Breast epithelium (tissue), 4 donors: ENCODE results near the gene VWA5A. TPM values are rescaled to one million over a fixed set of nuclear protein-coding genes. Genes with fewer than 3 reads are reported as not detected.

Experiments used
- DNase-seq, 2 donors: peaks; one replicate each; pipeline ENCODE4 v3.0.0-alpha.2; 2019; ENCODE audit warnings: low spot score in 2 of 2
- H3K27ac ChIP-seq, 2 donors: fragments of 200-600 bp; sonication (generic) in 1 of 2; one replicate each; pipeline ENCODE4 v1.5.1; 2016 to 2019; ENCODE audit warnings: mild to moderate bottlenecking in 1 of 2
- H3K27me3 ChIP-seq, 2 donors: fragments of 200-600 bp; sonication (generic) in 1 of 2; one replicate each; pipeline versions ENCODE4 v1.5.1 to v1.6.0; 2017 to 2019; ENCODE audit warnings: control low read depth in 1 of 2, mild to moderate bottlenecking in 1 of 2
- H3K36me3 ChIP-seq: fragments of 200-600 bp; one replicate; pipeline ENCODE4 v1.5.1; 2019
- H3K4me1 ChIP-seq, 2 donors: fragments of 200-600 bp; sonication (generic); one replicate each; pipeline ENCODE4 v1.5.1; 2016 to 2019; ENCODE audit warnings: control low read depth in 1 of 2
- H3K4me3 ChIP-seq, 3 donors: fragments of 200-600 bp; sonication (generic); 1 replicate in 2 of 3; 2 replicates in 1 of 3; pipeline ENCODE4 v1.5.1; 2016 to 2019; ENCODE audit warnings: mild to moderate bottlenecking in 3 of 3, moderate library complexity in 2 of 3
- H3K9me3 ChIP-seq, 2 donors: fragments of 200-600 bp; sonication (generic) in 1 of 2; one replicate each; pipeline ENCODE4 v1.5.1; 2016 to 2019; ENCODE audit warnings: control low read depth in 1 of 2
- POLR2A ChIP-seq: fragments of 450-650 bp; IDR thresholded peaks from one replicate; pipeline ENCODE4 v1.6.1; 2016; ENCODE audit warnings: antibody characterized with exemption, mild to moderate bottlenecking, moderate library complexity
- POLR2AphosphoS5 ChIP-seq, 3 donors: sonication (generic); formaldehyde crosslinking; IDR thresholded peaks; one replicate each; pipeline ENCODE4 v1.6.1; 2017; ENCODE audit warnings: antibody characterized with exemption in 3 of 3
- intact Hi-C: fragments of 100-400 bp; cut with DNase I; formaldehyde crosslinking; loops from one replicate; pipeline ENCODE4 v1.15.1; 2023; ENCODE audit warnings: low total_unique reads
- total RNA-seq, 3 donors: library from RNA; depleted of rRNA; stranded (reverse); fragments of >200 nt; gene quantifications; one replicate each; pipeline ENCODE4 v1.1.0, GENCODE V29; 2016
- TF ChIP-seq, protein P1 (sequence below), 3 donors: fragments of 450-650 bp; IDR thresholded peaks; one replicate each; pipeline ENCODE4 v1.5.1; 2016 to 2017; ENCODE audit warnings: antibody characterized with exemption in 3 of 3, mild to moderate bottlenecking in 3 of 3, moderate library complexity in 3 of 3

Gene VWA5A
- total RNA-seq, 3 donors from 2014 or later, result 28.0 to 64.5 (median 37.4) TPM

GRCh38 chr11:124109377-124109776 is 5.9 kb upstream of the VWA5A start:
- H3K27ac ChIP-seq, result no peak overlapping the region
- H3K27me3 ChIP-seq, result no peaks in the 10 kb centered on the region
- no peak for TF ChIP-seq POLR2AphosphoS5 (IDR thresholded peaks at IDR 0.05)
- TF ChIP-seq, protein P1, sequence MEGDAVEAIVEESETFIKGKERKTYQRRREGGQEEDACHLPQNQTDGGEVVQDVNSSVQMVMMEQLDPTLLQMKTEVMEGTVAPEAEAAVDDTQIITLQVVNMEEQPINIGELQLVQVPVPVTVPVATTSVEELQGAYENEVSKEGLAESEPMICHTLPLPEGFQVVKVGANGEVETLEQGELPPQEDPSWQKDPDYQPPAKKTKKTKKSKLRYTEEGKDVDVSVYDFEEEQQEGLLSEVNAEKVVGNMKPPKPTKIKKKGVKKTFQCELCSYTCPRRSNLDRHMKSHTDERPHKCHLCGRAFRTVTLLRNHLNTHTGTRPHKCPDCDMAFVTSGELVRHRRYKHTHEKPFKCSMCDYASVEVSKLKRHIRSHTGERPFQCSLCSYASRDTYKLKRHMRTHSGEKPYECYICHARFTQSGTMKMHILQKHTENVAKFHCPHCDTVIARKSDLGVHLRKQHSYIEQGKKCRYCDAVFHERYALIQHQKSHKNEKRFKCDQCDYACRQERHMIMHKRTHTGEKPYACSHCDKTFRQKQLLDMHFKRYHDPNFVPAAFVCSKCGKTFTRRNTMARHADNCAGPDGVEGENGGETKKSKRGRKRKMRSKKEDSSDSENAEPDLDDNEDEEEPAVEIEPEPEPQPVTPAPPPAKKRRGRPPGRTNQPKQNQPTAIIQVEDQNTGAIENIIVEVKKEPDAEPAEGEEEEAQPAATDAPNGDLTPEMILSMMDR (IDR thresholded peaks at IDR 0.05), result no peak
- no peak for TF ChIP-seq POLR2A
- no peak overlapping the region for H3K4me3 ChIP-seq
- intact Hi-C loops, result no loop called here
- H3K36me3 ChIP-seq, result no peaks in the 10 kb centered on the region
- no peaks in the 10 kb centered on the region for H3K4me1 ChIP-seq
- H3K9me3 ChIP-seq, result no peaks in the 10 kb centered on the region
- DNase-seq, result no peak

DNA sequence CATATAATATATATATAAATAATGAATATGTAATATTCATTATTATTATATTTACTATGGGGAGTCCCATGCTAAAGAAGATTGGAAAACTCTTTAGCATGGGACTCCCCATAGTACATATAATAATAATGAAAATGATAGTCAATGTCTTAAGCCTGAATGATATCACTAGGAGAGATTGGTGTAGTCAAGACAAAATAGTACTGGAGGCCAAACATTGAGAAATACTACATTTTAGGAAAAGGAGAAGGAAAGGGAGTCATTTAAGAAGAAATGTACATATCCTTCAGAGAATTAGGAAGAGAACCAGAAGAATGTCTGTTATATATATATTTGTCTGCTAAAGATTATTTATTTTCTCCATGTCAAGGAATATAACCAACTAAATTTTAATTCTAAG is 5.0 kb upstream of the VWA5A start:
- H3K9me3 ChIP-seq, result no peaks in the 10 kb centered on the region
- H3K27ac ChIP-seq, result no peak overlapping the region
- TF ChIP-seq POLR2A, result no peak
- TF ChIP-seq, protein P1 (IDR thresholded peaks at IDR 0.05), result no peak
- TF ChIP-seq POLR2AphosphoS5 (IDR thresholded peaks at IDR 0.05), result no peak
- DNase-seq, result no peak
- no peaks in the 10 kb centered on the region for H3K4me1 ChIP-seq
- no peak overlapping the region for H3K4me3 ChIP-seq
- H3K27me3 ChIP-seq, result no peaks in the 10 kb centered on the region
- no peaks in the 10 kb centered on the region for H3K36me3 ChIP-seq
- intact Hi-C loops, result no loop called here

GRCh38 chr11:124113890-124114289 is 1.4 kb upstream of the VWA5A start:
- Histone ChIP-seq H3K4me1 (peaks cover 0 to 7% of the 10 kb centered on the region in 2 donors), H3K4me3 (no peak overlapping the region), H3K27me3 (no peaks in the 10 kb centered on the region), H3K27ac (no peak overlapping the region), H3K9me3 (no peaks in the 10 kb centered on the region), H3K36me3 (no peaks in the 10 kb centered on the region)
- intact Hi-C loops, result no loop called here
- TF ChIP-seq POLR2A, result no peak
- no peak for TF ChIP-seq POLR2AphosphoS5 (IDR thresholded peaks at IDR 0.05)
- TF ChIP-seq, protein P1 (IDR thresholded peaks at IDR 0.05), result no peak
- no peak for DNase-seq

- Histone ChIP-seq H3K4me3 (peak overlapping the region; percentile 55 to 75 (median 62)), H3K4me1 (peaks cover 0 to 7% of the 10 kb centered on the region in 2 donors), H3K9me3 (no peaks in the 10 kb centered on the region), H3K27me3 (no peaks in the 10 kb centered on the region), H3K36me3 (no peaks in the 10 kb centered on the region), H3K27ac (peak overlapping the region; percentile 75 to 86)
- intact Hi-C loops, result no loop called here
- peak in 1 of 2 donors; percentile 21 for DNase-seq
- TF ChIP-seq, protein P1 (IDR thresholded peaks at IDR 0.05), result no peak
- TF ChIP-seq POLR2A, result no peak
- no peak for TF ChIP-seq POLR2AphosphoS5 (IDR thresholded peaks at IDR 0.05)
Measured at GRCh38 chr11:124115782-124116616, 749 bp downstream of the VWA5A start.

- no peak overlapping the region for H3K27ac ChIP-seq
- no peak for DNase-seq
- H3K27me3 ChIP-seq, result no peaks in the 10 kb centered on the region
- no peak for TF ChIP-seq POLR2AphosphoS5 (IDR thresholded peaks at IDR 0.05)
- no peak for TF ChIP-seq POLR2A
- TF ChIP-seq, protein P1 (IDR thresholded peaks at IDR 0.05), result no peak
- H3K4me1 ChIP-seq, result peaks cover 0 to 7% of the 10 kb centered on the region in 2 donors
- H3K36me3 ChIP-seq, result no peaks in the 10 kb centered on the region
- H3K9me3 ChIP-seq, result no peaks in the 10 kb centered on the region
- no peak overlapping the region for H3K4me3 ChIP-seq
- intact Hi-C loops, result no loop called here
Measured at GRCh38 chr11:124119103-124119502, 3.9 kb downstream of the VWA5A start.
